ENCODE measurements around the gene FGF1.

FGF1 gene

DNA sequence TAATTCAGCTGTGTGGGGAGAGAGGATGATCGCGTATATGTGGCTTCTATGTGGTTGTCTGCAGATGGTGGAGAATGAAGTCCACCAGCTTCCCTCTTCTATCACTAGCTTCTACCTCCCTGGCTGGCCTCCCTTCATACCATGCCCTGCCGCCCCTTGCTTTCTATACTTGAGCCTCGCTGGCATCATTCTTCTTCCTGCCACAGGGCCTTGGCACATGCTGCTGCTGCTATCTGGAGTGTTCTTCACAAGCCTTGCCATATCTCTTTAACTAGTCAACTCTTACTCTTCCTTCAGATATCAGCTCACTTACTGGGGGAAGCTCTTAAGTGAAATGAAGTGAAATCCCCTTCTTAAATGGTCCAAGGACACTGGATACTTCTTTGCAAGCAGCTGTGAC lies 100.4 kb downstream of the FGF1 start:
- DNase-seq (ENCODE audit: low spot score): no peak
- no peak for FAIRE-seq

DNA sequence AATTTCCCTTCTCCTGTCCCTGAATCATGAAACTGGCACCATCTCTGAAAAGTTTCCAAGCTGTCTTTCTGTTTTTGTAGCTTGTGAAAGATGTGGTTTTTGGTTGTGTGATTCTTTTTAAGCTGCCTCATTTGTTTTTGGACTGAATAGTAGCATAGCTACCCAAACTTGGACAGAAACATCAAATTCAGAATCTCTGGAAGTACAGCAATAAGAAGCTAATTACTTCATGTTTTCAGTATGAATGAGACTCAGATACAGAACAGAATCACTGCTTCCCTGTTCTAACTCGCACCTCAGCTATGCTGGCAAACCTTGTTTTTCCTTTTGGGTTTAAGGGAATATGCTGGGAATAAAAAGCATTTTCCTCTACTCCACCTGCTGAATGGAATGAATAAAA lies 101.0 kb downstream of the FGF1 start:
- DNase-seq (ENCODE audit: low spot score): no peak
- FAIRE-seq: no peak

DNA sequence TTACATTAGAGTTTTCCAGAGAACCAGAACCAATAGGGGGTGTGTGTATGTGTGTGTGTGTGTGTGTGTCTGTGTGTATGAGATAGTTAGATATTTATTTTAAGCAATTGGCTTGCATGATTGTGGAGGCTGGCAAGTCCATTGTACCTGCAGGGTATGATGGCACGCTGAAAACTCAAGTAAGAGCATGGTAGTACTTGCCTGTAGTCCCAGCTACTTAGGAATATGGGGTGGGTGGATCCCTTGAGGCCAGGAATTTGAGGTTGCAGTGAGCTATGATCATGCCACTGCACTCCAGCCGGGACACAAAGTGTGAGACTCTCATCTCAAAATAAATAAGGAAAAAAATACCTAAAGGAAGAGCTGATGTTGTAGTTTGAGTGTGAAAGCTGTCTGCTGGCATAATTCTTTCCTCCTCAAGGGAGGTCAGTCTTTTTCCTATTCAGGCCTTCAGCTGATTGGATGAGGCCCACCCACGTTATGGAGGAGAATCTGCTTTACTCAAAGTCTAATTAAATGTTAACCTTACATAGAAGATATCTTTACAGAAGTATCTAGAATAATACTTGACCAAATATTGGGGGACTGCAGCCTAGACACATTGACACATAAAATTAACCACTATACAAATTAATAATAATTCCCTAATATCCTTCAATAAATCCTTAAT lies 107.6 kb downstream of the FGF1 start:
- DNase-seq (ENCODE audit: low spot score): no peak
- FAIRE-seq: no peak

DNA sequence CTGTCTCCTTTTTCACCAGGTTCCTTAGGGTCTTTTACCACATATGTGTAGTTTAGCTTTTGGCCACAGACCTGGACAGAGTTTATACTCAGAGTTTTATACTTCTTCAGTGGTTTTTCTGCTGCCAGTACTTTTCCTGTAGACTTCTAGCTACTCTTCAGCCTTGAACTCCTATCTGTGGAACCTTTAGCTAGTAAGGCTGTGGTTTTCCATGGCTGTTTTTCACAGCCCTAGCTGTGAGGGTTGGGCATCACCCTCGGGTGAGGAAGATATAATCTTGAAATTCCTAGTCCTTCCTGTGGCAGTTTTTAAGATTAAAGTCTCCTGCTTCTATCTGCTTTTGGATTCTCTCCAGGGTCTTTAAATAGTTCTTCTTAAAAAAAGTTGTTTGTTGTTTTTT lies 109.1 kb downstream of the FGF1 start:
- DNase-seq (ENCODE audit: low spot score) (no peak), FAIRE-seq (no peak)

DNA sequence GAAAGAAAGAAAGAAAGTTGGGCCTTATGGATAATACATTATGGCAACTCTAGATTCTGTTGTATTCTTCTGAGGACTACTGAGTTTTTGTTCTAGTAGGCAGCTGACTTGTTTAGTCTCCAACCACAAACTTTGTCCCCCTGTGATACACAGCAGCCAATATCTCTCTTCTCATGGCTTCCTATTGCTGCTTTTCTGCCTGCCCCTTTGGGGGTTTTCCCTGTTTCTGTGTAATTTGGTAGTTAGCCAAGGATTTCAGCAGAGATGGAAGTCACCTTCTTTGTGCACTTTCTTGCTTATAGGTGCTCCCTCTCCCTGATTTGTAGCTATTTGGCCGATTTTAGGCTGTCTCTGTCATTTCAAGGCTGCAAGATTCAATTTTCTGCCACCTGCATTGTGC lies 109.6 kb downstream of the FGF1 start:
- FAIRE-seq (no peak), DNase-seq (ENCODE audit: low spot score) (no peak)

DNA sequence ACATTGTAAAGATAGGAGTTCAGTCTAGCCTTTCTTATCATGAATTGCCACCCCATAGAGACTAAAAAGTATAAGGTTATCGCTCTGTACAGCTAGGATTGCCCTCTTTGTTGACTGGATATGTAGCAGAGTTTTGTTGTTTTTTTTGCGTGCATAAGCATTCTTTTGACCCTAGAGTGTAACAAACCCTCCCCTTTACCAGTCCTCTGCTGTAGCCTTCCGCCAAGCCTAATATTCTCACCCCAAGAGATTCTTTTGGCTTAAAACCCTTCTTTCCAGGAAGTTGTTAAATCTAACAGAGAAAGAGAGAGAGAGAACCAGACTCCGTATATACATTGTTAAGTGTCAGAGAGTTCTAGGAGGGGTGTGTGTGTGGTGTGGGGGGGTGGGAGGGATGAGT lies 113.9 kb downstream of the FGF1 start:
- DNase-seq (ENCODE audit: low spot score) (no peak), FAIRE-seq (no peak)

DNA sequence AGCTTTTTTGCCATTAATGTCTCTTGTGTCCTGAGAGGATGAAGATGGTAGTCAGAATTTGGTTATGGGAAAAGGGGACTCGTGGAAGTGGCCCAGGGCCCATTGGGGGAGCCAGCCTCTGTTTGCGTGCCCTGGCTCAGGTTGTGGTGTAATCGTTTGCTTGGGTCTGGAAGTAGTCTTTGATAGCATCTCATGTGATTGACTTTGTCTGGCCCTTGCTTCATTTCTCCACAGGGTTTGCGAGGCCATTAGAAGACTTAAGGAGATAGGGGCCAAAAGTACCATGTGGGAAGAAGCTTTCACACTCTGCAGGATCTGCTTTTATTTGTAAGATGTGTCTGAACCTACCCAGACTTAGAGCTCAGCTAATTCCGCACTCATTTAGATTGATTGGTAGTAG lies 114.5 kb downstream of the FGF1 start:
- no peak for DNase-seq (ENCODE audit: low spot score)
- FAIRE-seq: no peak

DNA sequence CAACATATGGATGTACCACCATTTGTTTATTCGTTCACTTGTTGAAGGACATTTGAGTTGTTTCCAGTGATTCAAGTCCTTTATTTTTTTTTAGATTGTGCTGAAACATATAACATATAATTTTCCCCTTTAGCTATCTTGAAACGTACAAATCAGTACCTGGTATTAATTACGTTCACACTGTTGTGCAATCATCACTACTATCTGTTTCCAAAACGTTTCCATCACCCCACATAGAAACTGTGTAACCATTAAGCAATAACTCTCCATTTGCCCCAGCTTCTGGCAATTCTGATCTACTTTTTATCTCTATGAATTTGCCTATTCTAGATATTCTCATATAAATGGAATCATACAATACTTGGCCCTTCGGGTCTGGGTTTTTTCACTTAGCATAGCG lies 116.0 kb downstream of the FGF1 start:
- no peak for DNase-seq (ENCODE audit: low spot score)
- FAIRE-seq: no peak

DNA sequence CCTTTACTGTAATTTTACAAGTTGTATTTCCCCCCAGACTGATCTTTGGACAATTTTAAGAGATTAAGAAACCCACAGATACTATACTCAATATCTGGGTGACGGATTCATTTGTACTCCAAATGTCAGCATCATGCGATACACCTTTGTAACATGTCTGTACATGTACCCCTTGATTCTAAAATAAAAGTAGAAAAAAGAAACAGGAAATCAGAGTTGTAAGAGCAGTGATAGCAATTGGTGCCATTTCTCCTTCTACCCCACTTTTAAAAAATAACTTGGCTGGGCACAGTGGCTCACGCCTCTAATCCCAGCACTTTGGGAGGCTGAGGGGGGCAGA lies 116.9 kb downstream of the FGF1 start:
- FAIRE-seq (no peak), DNase-seq (ENCODE audit: low spot score) (no peak)

DNA sequence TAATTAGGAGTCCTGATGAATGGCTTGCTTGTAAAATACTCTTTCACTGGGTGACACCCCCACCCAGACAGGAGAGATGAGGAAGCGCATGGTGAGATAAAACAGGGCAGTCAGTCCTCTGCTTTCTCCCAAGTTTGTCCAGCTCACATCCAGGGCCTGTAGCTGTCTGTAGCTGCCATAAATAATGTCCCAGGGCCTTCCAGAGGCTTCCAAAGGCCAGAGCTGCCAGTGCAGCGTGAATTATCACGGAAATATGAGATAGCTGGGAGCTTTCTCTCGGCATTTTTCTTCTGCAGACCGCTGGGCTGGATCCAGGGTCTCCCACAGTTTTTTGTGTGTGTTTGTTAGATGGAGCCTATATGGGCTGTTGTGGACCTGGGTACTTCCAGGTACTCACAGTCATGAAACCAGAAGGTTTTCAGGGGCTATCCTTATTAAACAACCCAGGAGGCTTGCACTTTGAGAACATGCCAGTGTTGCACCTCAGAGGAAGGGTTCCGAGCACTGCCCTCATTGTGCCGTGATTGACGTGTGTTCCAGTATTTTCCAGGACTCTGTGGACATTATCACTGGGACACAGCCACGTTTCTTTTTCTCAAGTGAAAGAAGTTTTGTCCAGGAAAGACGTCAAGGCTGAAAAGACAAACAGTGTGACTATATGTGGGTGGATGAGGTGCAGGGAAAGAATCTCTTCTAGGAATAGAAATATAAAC lies 117.5 kb downstream of the FGF1 start:
- DNase-seq (ENCODE audit: low spot score): no peak
- no peak for FAIRE-seq

DNA sequence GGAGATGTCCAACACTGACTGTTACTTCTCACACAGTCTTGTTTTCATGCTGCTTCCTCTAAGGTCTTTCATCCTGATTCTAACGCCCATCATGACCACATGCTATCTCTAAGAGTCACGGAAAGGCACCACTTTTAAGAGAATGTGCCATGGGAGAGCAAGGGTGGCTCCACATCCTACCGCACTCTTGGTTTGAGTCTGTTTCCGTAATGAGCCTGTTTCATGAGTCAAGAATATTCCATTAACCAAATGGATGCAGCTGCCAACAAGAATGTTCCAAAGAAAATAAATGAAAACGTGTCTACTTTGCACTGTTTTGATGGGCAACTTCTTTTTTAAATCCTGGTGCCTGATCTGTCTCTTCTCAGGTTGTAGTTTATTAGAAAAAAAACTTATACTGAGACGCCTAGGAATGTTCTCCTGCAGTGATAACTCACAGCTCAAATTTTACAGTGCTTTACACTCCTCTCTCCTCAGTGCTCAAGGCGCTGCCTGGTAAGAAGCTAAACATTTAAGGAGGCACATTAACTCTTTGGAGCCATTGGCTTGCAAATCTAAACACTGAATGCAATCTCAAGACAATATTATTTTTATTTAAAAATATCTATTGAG lies 124.3 kb downstream of the FGF1 start:
- no peak for DNase-seq (ENCODE audit: low spot score)
- no peak for FAIRE-seq

DNA sequence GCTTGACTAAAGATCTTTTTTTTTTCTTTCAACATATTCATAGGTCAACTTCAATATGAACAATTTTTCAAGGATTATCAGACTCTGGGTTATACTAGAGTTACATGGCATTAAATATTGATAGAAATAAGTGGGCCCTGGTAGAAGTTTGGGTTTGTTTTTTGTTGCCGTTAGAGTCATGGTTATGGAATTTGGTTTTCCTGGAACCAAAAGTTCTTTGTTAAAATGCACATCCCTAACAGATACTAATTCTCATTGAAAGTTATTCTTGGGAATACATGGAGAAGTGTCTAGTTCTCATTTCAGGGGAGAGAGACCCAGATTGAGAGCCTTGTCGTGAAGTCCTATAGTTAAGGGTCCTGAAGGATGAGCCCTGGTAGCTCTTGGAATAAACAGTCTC lies 124.9 kb downstream of the FGF1 start:
- no peak for FAIRE-seq
- no peak for DNase-seq (ENCODE audit: low spot score)

DNA sequence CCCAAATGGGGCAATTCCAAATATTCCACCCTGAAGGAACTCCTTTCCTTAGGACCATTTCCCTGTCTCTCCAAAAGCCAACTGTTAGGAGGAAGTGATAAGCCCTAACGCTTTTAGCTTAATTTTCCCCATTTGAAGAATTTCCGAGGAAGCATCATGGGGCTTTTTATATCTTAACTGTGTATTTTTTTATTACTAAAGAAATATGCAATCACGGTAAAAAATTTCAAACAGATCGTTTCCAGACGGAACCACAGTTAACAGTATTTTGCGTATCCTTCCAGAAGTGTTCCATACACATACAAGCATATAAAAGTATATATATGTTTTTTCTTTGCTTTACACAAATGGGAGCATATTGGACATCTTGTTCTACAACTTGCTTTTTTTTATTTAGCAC lies 133.8 kb downstream of the FGF1 start:
- DNase-seq (ENCODE audit: low spot score): no peak
- FAIRE-seq: no peak

DNA sequence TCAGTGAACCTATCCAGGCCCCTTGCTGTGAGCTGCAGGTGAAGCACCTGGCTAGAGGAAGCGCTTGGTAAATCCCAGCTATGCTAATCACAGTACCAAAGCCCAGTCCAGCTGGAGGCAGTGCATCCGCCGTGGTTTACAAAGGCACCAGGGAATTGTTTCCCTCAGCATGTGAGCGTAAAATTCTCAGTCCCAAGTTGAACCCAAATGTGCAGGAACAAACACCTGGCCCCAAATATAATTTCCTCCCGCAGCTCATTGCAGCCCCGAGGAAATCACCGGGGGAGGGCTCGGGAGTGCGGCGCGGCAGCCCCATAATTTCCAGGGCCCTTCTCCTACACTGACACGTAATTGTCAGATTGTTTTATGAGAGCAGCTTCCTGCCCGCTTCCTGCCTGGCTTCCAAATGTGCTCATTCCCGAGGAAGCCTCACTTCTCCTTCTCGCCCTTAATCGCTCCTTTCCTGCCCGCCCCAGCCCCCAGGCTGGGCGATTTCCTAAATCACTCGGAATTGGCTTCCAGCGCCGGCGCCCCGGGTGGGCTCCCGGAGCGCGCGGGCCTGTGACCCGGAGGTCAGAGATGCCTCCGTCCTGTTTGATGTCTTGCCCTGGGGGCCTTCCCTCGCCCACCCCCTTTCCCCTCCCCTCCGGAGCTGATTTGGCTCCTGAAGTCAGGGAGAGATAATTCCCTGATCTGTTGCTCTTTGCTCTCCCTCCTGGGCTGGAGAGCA lies 134.4 kb downstream of the FGF1 start:
- DNase-seq (ENCODE audit: low spot score): no peak
- no peak for FAIRE-seq

DNA sequence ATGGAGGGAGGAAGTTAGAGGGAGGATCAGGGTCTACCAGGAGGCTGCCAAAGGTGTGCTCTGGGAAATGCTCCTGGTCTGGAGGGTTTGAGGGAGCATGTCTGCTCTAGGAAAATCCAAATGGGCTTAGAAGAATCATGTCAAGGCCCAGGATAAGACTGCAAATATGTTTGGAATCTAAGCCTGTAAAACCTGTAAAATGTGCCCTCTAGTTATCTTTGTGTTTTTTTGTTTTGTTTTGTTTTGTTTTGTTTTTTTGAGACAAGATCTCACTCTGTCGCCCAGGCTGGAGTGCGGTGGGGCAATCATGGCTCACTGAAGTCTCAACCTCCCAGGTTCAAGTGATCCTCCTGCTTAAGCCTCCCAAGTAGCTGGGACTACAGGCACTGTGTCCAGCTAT lies 135.4 kb downstream of the FGF1 start:
- no peak for FAIRE-seq
- no peak for DNase-seq (ENCODE audit: low spot score)

DNA sequence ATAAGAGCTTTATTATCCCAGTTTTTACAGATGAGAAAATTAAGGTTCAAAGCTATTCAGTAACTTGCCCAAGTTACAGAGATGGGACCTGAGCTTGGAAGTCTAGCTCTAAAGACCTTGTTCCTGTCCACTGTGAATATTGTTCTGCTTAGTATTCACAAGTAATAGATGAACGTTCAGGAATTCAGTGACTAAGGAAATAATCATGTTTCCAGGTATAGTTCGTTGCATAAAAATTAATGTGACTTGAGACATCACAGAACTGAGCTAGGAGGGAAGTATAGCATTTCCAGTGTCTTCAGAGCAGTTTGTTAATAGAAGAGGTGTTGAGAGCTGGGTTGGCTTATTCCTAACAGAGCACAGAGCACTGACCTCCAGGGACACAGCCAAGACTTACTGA lies 136.1 kb downstream of the FGF1 start:
- DNase-seq (ENCODE audit: low spot score) (no peak), FAIRE-seq (no peak)

DNA sequence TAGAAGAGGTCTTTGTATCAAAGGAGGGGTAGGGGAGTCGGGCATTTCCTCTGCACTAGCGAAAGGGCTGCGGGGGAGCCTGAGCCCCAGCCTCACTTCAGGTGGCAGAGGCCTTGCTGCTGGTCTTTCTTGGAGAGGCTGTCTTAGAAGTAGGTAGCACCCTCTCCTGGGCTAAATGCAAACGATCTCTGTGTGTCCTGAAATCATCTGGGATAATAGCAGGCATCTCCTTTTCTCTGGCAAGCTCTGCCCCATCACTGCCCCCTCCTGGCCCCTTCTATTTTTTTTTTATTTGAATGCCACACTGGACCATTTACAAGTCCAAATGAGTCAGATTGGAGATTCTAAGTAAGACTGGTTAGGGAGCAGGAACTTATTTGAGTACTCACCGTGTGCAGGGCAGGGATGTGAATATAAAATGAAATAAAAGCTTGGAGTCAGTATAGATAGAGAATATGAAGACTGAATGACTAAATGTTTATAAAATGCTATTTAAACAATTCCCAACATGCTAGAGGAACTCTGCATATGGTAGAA lies 137.1 kb downstream of the FGF1 start:
- FAIRE-seq (no peak), DNase-seq (ENCODE audit: low spot score) (peak; percentile 76)

DNA sequence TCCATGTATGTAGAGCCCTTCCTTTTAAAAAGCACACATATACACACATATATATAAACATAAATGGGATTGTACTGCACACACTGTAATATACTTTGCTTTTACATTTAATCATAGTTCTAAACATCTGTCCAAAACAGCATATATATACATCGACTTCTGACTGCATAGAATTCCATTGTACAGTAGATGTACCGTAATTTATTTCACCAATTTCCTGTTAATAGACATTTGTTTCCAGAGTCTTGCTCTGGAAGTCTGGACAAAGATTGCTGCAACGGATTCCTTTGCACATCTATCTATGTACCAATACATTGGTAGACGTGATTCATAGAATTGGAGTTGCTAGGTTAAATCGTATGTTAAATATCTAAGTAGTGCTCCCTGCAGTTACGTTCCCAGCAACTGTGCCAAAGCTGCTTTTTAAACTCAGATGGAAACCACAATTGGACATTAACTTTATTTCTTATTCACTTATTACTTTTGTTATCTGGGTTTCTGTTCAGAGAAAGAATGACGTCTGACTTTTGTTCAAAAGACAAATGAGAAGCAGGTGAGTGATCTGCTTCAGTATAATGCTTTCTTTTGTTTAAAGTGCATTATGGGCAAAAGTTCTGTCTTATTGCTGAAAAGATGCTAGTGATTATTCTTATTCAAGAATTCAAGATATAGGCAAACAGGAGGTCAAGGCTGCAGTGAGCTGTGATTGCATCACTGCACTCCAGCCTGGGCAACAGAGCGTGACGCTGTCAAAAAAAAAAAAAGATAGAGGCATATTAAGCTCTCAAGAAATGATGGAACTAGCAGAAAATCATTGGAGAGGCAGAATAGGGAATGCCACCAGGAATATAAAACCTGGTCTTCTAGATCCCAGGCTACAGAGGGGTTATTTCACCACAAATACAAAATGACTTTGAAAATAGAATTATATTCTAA lies 138.2 kb downstream of the FGF1 start:
- no peak for DNase-seq (ENCODE audit: low spot score)
- FAIRE-seq: no peak

DNA sequence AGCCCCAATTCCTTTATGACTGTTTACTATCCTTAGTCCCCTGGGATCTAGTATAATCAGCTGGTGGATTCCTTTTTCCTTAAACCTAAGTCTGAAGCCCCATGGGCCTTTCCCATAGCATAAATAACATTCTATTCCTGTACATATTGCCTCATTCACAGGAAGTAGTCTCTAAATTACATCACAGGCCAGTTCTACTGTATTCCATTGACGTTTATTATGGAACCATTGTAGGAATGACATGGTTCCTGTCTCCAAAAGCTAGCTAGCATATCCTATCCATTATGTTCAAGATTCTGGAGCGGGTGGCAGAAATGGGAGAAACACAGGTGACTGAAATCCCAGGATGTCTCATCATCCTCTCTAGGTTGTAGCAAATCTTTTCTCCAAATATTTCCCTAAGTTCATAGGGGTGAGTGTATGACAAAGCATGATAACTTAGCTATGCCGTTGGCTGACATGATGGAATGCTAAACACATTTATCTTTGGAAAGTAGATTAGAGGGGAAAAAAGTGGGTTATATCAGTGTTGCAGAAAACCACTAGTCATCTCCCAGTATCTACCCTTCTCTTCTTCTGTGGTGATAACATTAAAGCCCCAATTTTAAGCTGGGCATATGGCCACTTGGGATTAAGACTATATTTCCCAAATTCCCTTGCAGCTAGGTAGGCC lies 140.1 kb downstream of the FGF1 start:
- FAIRE-seq (no peak), DNase-seq (ENCODE audit: low spot score) (no peak)

DNA sequence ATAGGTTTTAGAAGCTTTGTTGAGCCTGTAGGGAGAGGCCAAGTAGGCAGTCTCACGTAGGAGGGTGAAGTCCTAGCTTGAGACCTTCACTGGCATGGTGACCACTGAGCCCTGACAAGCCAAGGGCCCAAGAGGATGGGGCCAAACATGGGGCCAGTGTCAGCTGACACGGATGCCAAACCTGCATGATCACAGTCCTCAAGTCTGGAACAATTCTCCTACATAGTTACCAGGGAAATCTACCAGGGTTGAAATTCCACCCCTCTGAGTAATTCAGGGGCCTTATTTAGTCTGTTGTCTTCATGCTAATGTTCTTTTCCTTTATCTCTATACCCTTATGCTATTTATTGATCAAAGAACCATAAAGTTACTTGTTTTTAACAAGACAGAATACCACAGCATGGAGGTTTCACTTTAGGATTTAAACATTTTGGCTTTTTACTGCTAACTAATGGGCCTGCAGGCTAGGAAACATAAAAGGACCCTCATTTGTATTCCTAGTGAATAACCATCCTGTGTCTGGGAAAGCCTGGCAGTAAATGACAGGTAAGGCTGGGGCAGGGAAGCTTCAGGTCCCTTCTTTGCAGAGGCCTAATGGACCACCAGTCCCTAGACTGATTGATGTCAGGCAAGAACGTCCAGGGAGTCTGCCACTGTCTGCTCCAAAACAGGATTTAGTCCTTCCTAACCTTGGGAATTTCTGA lies 140.8 kb downstream of the FGF1 start:
- no peak for DNase-seq (ENCODE audit: low spot score)
- FAIRE-seq: no peak
